C4-2B (cell line): Measurements from ENCODE around the gene SFMBT2.
"Not testable (repeated sequence)": the region's sequence is repeated elsewhere in the genome, so short reads cannot be mapped to it uniquely, and the experiment has no call there.

Source experiments
- H3K27ac ChIP-seq: fragments of 450-650 bp; 2 replicates; pipeline ENCODE4 v1.5.1; 2017
- ZFX ChIP-seq: fragments of 450-650 bp; IDR thresholded peaks from 2 replicates; pipeline ENCODE4 v1.6.1; 2017
- TF ChIP-seq, protein P1 (sequence below): fragments of 450-650 bp; conservative IDR thresholded peaks from 2 replicates; pipeline ENCODE4 v1.5.1; 2017; ENCODE audit warnings: mild to moderate bottlenecking

Gene SFMBT2

DNA sequence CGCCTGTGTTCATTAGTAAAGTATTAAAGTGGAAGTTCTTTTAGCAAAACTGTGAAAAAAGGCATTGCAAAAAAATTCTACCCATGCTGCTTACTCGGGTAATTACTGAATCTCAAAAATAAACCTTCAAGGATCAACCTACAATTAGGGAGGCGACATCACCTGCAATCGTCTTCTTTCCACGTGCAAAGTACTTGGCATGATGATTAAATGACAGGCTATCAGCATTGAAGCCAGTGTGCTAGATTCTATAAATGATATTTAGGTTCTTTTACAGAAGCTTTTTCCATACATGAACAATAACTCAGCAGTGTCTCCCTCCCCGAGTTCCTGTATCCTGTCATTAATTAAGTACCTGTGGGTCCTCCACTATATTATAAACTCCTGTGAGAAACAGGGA lies 105.8 kb downstream of the SFMBT2 start:
- TF ChIP-seq, protein P1, sequence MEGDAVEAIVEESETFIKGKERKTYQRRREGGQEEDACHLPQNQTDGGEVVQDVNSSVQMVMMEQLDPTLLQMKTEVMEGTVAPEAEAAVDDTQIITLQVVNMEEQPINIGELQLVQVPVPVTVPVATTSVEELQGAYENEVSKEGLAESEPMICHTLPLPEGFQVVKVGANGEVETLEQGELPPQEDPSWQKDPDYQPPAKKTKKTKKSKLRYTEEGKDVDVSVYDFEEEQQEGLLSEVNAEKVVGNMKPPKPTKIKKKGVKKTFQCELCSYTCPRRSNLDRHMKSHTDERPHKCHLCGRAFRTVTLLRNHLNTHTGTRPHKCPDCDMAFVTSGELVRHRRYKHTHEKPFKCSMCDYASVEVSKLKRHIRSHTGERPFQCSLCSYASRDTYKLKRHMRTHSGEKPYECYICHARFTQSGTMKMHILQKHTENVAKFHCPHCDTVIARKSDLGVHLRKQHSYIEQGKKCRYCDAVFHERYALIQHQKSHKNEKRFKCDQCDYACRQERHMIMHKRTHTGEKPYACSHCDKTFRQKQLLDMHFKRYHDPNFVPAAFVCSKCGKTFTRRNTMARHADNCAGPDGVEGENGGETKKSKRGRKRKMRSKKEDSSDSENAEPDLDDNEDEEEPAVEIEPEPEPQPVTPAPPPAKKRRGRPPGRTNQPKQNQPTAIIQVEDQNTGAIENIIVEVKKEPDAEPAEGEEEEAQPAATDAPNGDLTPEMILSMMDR: no peak
- no peak for TF ChIP-seq ZFX
- H3K27ac ChIP-seq: no peak overlapping the region

DNA sequence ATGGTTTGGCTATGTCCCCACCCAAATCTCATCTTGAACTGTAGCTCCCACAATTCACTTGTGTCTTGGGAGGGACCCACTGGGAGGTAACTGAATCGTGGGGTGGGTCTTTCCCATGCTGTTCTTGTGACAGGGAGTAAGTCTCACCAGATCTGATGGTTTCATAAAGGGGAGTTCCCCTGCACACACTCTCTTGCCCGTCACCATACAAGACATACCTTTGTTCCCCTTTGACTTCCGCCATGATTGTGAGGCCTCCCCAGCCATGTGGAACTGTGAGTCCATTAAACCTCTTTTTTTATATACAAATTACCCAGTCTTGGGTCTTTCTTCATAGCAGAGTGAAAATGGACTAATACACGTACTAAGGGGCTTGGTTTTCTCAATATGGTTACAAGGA lies 106.7 kb downstream of the SFMBT2 start:
- no peak overlapping the region for H3K27ac ChIP-seq
- TF ChIP-seq, protein P1: no peak
- no peak for TF ChIP-seq ZFX

DNA sequence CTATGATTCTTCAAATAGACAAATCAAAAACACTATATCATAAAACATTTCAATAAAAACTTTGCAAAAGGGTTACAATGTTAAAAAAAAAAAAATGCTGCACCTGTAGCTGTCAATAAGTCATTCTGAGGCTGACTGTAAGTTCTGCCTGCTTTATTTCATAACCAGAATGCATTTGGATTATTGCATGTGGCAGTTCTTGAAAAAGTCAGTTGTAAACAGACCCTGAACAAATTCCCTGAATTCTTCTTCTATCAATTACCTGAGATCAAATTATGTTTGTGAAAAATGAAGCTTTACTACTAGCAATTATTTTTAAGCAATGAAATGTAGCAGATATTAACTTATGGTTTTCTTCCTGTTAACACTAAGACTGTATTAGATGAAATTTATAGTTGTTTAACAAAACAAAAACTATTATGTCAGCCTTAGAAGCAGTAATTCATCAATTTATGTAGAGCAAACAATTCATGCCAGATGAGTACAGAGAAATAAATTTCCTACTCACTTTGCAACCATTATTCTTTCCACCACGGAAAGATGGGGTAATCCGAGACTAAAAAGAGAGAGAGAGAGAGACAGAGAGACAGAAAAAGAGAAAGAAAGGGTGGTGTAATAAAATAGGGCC lies 107.8 kb downstream of the SFMBT2 start:
- TF ChIP-seq ZFX: no peak
- TF ChIP-seq, protein P1: no peak
- H3K27ac ChIP-seq: no peak overlapping the region

DNA sequence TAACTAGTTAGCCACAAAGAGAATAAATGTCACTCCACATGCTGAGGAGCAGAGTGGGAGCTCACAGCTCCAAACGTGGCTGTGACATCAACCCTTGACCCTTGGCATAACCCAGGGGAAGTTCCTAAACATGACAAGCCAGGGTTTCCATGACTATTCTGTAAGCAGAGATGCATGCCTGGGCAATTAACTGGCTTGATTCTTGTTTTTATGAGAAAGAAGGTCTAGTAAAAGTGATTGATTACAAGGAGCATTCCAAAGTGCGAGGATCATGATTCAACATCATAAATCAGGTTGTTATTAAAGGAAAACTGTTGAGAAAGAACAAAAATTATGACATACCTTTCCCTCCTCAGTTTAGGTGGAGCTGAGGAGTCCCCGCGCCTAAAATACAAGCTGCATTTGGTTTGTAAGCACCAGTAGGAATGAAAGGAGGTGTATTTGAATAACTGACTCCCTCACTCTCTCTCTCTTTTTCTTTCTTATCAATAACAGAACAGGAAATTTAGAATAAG lies 108.4 kb downstream of the SFMBT2 start:
- H3K27ac ChIP-seq: no peak overlapping the region
- no peak for TF ChIP-seq ZFX
- TF ChIP-seq, protein P1: no peak

DNA sequence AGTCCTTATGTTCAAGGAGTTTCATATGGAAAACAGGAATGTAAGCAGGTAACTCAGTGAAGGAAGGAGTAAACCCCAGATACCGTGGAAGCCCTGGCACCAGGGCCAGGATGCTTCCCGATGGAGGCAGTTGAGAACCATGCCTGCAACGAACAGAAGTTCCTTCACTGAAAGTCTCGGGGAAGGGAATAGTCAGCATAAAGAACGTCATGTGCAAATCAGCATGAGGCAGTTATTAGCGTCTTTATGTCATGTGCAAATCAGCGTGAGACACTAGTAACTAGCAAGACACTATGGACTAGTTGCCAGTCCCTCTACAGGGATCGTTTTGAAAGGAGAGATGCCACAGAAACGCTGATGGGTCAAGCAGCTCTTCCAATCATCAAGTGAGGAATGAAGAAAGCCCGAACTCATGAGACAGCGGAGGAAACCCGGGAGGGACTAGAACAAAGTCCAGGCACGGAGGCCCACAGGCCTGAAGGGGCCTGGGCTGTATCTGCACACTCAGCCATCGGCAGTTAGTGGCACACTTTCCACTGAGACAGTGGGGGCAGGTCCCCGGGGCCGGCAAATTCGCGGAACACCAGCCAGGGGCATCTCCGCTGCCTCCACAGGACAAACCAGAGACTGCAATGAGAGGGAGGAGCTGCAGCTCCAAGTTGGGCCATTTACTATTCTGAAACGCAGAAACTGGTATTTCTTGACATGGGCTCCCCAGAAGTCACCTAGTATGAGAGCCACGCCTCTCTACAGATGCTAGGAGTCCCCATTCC lies 109.6 kb downstream of the SFMBT2 start:
- TF ChIP-seq, protein P1: peak; percentile 40
- TF ChIP-seq ZFX: no peak
- no peak overlapping the region for H3K27ac ChIP-seq

DNA sequence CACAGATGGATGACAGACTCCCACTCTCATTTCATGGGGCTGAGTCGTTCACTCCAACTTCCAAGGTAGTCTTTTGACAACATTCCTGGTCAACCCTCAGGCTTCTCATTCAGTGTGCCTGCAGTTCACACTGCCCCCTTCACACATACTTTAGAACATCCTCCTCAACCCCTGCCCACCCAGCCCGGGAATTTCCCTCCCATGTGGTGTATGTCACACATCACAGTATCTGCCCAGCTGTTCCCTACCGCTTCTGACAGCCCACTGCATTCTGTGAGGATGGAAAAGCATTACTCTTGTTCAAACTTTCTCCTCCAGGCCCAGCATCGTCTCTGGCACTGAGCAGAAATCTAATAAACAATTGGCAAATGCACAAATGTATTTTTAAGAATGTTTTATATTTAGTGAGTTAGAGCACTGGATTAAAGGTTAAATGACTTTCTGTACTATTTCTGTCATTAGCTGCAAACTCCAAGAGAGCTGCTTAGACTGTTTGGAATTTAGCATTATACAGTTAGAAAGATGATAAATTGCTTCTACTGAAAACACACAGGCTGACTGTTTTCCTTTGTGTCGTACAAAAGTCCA lies 110.4 kb downstream of the SFMBT2 start:
- no peak overlapping the region for H3K27ac ChIP-seq
- TF ChIP-seq ZFX: no peak
- TF ChIP-seq, protein P1: no peak

DNA sequence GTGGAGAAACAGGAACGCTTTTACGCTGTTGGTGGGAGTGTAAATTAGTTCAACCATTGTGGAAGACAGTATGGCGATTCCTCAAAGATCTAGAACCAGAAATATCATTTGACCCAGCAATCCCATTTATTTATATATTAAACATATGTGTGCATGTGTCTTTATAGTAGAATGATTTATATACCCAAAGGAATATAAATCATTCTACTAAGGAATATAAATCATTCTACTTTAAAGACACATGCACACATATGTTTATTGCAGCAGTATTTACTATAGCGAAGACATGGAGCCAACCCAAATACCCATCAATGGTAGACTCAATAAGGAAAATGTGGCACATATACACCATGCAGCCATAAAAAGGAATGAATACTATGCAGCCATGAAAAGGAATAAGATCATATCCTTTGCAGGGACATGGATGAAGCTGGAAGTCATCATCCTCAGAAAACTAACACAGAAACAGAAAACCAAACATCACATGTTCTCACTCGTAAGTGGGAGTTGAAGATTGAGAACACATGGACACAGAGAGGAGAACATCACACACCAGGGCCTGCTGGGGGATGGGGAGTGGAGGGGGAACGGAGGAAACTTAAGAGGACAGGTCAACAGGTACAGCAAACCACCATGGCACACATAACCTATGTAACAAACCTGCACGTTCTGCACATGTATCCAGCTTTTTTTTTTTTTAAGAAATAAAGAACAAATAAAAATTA lies 111.1 kb downstream of the SFMBT2 start:
- not testable (repeated sequence) for H3K27ac ChIP-seq
